CD14-positive monocyte (primary cell): ENCODE data around the gene WDR72. TPM values are rescaled to one million over a fixed set of nuclear protein-coding genes. Genes with fewer than 3 reads are reported as not detected.

Experiments used
- DNase-seq, 3 donors: peaks; one replicate each; pipeline ENCODE4 v3.0.0-alpha.2; 2011 to 2022
- H2AFZ ChIP-seq: 2 replicates; pipeline ENCODE4 v1.6.0; 2012; ENCODE audit warnings: mild to moderate bottlenecking, low read depth, low read length, inconsistent platforms; ENCODE audit not compliant: insufficient read depth, poor library complexity, severe bottlenecking
- H3K27ac ChIP-seq, 2 donors: 1 replicate in 1 of 2; 2 replicates in 1 of 2; pipeline ENCODE4 v1.5.1; 2012 to 2013; ENCODE audit warnings: low read length in 2 of 2, control low read depth in 1 of 2, inconsistent platforms in 1 of 2, low read depth in 1 of 2, mild to moderate bottlenecking in 1 of 2
- H3K27me3 ChIP-seq, 2 donors: one replicate each; pipeline versions ENCODE4 v1.6.0 to v1.6.1; 2011 to 2013; ENCODE audit warnings: low read length in 2 of 2; ENCODE audit not compliant: control insufficient read depth in 2 of 2, insufficient read depth in 2 of 2
- H3K36me3 ChIP-seq, 2 donors: replicated peaks in 1 of 2; 1 replicate in 1 of 2; 2 replicates in 1 of 2; pipeline versions ENCODE4 v1.5.1 to v1.6.1; 2012 to 2013; ENCODE audit warnings: low read length in 2 of 2, control low read depth in 1 of 2, inconsistent platforms in 1 of 2, mild to moderate bottlenecking in 1 of 2; ENCODE audit not compliant: insufficient read depth in 2 of 2, control insufficient read depth in 1 of 2
- H3K4me1 ChIP-seq, 2 donors: 1 replicate in 1 of 2; 2 replicates in 1 of 2; pipeline versions ENCODE4 v1.5.1 to v1.6.1; 2012 to 2013; ENCODE audit warnings: low read length in 2 of 2, control low read depth in 1 of 2, inconsistent platforms in 1 of 2, mild to moderate bottlenecking in 1 of 2, moderate library complexity in 1 of 2; ENCODE audit not compliant: insufficient read depth in 2 of 2, control insufficient read depth in 1 of 2
- H3K4me2 ChIP-seq: replicated peaks from 2 replicates; pipeline ENCODE3; 2012; ENCODE audit warnings: low read length, moderate library complexity, mild to moderate bottlenecking; ENCODE audit not compliant: poor library complexity, severe bottlenecking; ENCODE audit errors: extremely low read depth
- H3K4me3 ChIP-seq, 3 experiments: fragments of 200-600 bp in 1 of 3; sonication (generic) in 1 of 3; replicated peaks in 1 of 3; 1 replicate in 2 of 3; 2 replicates in 1 of 3; pipeline ENCODE4 v1.5.1; 2011 to 2013; ENCODE audit warnings: low read length in 3 of 3, mild to moderate bottlenecking in 3 of 3, control low read depth in 2 of 3, low read depth in 2 of 3, inconsistent platforms in 1 of 3, moderate library complexity in 1 of 3
- H3K79me2 ChIP-seq: 2 replicates; pipeline ENCODE4 v1.6.0; 2012; ENCODE audit warnings: mild to moderate bottlenecking, control low read depth, inconsistent platforms, low read length, moderate library complexity; ENCODE audit not compliant: insufficient read depth
- H3K9ac ChIP-seq: 2 replicates; pipeline ENCODE4 v1.6.0; 2017; ENCODE audit warnings: low read length, mild to moderate bottlenecking; ENCODE audit not compliant: insufficient read depth, poor library complexity, severe bottlenecking
- H3K9me3 ChIP-seq, 2 donors: replicated peaks in 1 of 2; 1 replicate in 1 of 2; 2 replicates in 1 of 2; pipeline versions ENCODE4 v1.5.1 to v1.6.1; 2012 to 2013; ENCODE audit warnings: low read length in 2 of 2, control low read depth in 1 of 2; ENCODE audit not compliant: control insufficient read depth in 1 of 2, insufficient read depth in 1 of 2
- H4K20me1 ChIP-seq: 2 replicates; pipeline ENCODE4 v1.6.0; 2012; ENCODE audit warnings: mild to moderate bottlenecking, low read length, control low read depth, moderate library complexity; ENCODE audit not compliant: insufficient read depth
- H3K27ac Mint-ChIP-seq, 7 donors: one replicate each; pipeline ENCODE4 v1.8.0; 2020; ENCODE audit warnings: mild to moderate bottlenecking in 7 of 7, mixed read lengths in 7 of 7, moderate library complexity in 6 of 7, inconsistent platforms in 2 of 7
- H3K27me3 Mint-ChIP-seq, 3 donors: one replicate each; pipeline ENCODE4 v1.8.0; 2021 to 2022; ENCODE audit warnings: low read depth in 3 of 3, mild to moderate bottlenecking in 3 of 3, mixed read lengths in 3 of 3, moderate library complexity in 3 of 3, inconsistent platforms in 1 of 3
- H3K36me3 Mint-ChIP-seq, 2 donors: one replicate each; pipeline ENCODE4 v1.8.0; 2020; ENCODE audit warnings: mixed read lengths in 2 of 2, inconsistent platforms in 1 of 2, mild to moderate bottlenecking in 1 of 2
- H3K4me1 Mint-ChIP-seq: one replicate; pipeline ENCODE4 v1.8.0; 2020; ENCODE audit warnings: mild to moderate bottlenecking, mixed read lengths
- H3K4me3 Mint-ChIP-seq, 2 donors: one replicate each; pipeline ENCODE4 v1.8.0; 2020; ENCODE audit warnings: mild to moderate bottlenecking in 2 of 2, mixed read lengths in 2 of 2, moderate library complexity in 1 of 2
- H3K9me3 Mint-ChIP-seq, 7 donors: one replicate each; pipeline ENCODE4 v1.8.0; 2020 to 2022; ENCODE audit warnings: mixed read lengths in 7 of 7, mild to moderate bottlenecking in 6 of 7, moderate library complexity in 6 of 7, inconsistent platforms in 2 of 7
- WGBS: methylation state at CpG from one replicate; pipeline ENCODE4 v1.1.5; 2013; ENCODE audit warnings: missing lambda C conversion rate; ENCODE audit not compliant: insufficient coverage; 5-methylcytosine and 5-hydroxymethylcytosine counted together
- intact Hi-C, 2 donors: fragments of 100-400 bp; cut with micrococcal nuclease; formaldehyde crosslinking; loops; one replicate each; pipeline versions ENCODE4 v1.15.0 to v1.15.1; 2023
- polyA minus RNA-seq: library from RNA; depleted of rRNA, polyadenylated mRNA; stranded (reverse); fragments of >200 nt; gene quantifications from 2 replicates; pipeline ENCODE4 v1.2.3, GENCODE V29; 2012
- polyA plus RNA-seq, 3 donors: library from polyadenylated mRNA; depleted of rRNA in 1 of 3; unstranded in 2 of 3; stranded (reverse) in 1 of 3; fragments of 300-500 nt in 2 of 3; fragments of >200 nt in 1 of 3; fragmentation: Illumina TruSeq in 2 of 3; gene quantifications; 1 replicate in 2 of 3; 2 replicates in 1 of 3; pipeline ENCODE4 v1.2.3, GENCODE V29; 2012 to 2021
- total RNA-seq, 12 experiments: library from RNA in 1 of 12; stranded (reverse) in 1 of 12; fragments of 120-200 nt in 1 of 12; gene quantifications; one replicate each; pipeline ENCODE4 v1.2.4 and lab custom pipeline; 2013 to 2026; ENCODE audit warnings: mixed read lengths in 6 of 12, inconsistent platforms in 1 of 12
- TF ChIP-seq, protein P1 (sequence below): fragments of 200-600 bp; IDR thresholded peaks from one replicate; pipeline ENCODE4 v1.8.0; 2022; ENCODE audit warnings: antibody characterized with exemption, mild to moderate bottlenecking

The WDR72 gene
- total RNA-seq (2013), result not detected
- polyA plus RNA-seq (not detected), polyA minus RNA-seq (not detected in 2 replicates), total RNA-seq (lab: John Stamatoyannopoulos, UW) (0 to 3.1 (median 0.07) reads per million in 11 experiments)

DNA sequence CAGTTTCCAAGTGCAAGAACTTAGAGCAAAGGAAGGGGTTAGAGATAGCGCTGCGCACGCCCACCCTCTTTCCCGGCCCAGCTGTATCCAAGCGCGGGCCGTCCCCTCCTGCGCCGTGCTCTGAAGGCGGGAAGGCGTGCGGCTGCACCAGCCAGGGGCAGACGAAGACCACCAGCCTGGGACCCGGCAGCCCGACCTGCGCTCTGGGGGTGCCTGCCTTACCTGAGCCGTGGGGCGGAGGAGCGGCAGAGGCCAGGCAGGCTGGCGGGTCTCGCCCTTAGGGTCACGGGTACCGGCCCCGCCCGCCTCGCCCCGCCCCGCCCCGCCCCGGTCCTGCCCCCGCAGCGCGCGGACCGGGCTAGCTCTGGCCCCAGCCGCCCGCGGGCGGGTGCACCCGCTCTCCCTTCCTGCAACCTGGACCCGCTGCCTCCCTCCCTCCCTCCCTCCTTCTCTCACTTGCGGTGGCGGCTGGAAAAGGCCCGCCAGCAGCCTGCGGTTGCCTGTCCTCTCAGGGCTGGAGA is at the start of gene WDR72:
Gene WDR72, minus strand, starts transcription at position 253 of the 521 bp plus-strand sequence. CDS start 26,514 bp downstream, outside the sequence.
- Mint-ChIP-seq H3K9me3 (peaks cover 0 to 12% (median 6%) of the 10 kb centered on the region in 7 donors), H3K4me1 (peaks cover 2% of the 10 kb centered on the region), H3K27ac (no peak within 1 kb of the TSS), H3K27me3 (peaks cover 33 to 40% (median 35%) of the 10 kb centered on the region in 3 donors), H3K4me3 (peak within 1 kb of the TSS; percentile 21 to 78), H3K36me3 (no peaks in the 10 kb centered on the region)
- intact Hi-C loops, result no loop called here
- TF ChIP-seq, protein P1, sequence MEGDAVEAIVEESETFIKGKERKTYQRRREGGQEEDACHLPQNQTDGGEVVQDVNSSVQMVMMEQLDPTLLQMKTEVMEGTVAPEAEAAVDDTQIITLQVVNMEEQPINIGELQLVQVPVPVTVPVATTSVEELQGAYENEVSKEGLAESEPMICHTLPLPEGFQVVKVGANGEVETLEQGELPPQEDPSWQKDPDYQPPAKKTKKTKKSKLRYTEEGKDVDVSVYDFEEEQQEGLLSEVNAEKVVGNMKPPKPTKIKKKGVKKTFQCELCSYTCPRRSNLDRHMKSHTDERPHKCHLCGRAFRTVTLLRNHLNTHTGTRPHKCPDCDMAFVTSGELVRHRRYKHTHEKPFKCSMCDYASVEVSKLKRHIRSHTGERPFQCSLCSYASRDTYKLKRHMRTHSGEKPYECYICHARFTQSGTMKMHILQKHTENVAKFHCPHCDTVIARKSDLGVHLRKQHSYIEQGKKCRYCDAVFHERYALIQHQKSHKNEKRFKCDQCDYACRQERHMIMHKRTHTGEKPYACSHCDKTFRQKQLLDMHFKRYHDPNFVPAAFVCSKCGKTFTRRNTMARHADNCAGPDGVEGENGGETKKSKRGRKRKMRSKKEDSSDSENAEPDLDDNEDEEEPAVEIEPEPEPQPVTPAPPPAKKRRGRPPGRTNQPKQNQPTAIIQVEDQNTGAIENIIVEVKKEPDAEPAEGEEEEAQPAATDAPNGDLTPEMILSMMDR, result no peak
- Histone ChIP-seq H3K27me3 (peaks cover 24 to 34% of the 10 kb centered on the region in 2 donors), H3K4me2 (no peak within 1 kb of the TSS), H3K27ac (no peak within 1 kb of the TSS), H3K79me2 (no peaks in the 10 kb centered on the region), H3K9me3 (no peaks in the 10 kb centered on the region), H3K4me3 (no peak within 1 kb of the TSS), H2AFZ (no peak within 1 kb of the TSS), H4K20me1 (no peaks in the 10 kb centered on the region), H3K9ac (no peak within 1 kb of the TSS), H3K4me1 (peaks cover 0 to 3% of the 10 kb centered on the region in 2 donors), H3K36me3 (no peaks in the 10 kb centered on the region)
- under 1% methylated on average over 28 of the region's 45 CpGs for WGBS
- no peak for DNase-seq

DNA sequence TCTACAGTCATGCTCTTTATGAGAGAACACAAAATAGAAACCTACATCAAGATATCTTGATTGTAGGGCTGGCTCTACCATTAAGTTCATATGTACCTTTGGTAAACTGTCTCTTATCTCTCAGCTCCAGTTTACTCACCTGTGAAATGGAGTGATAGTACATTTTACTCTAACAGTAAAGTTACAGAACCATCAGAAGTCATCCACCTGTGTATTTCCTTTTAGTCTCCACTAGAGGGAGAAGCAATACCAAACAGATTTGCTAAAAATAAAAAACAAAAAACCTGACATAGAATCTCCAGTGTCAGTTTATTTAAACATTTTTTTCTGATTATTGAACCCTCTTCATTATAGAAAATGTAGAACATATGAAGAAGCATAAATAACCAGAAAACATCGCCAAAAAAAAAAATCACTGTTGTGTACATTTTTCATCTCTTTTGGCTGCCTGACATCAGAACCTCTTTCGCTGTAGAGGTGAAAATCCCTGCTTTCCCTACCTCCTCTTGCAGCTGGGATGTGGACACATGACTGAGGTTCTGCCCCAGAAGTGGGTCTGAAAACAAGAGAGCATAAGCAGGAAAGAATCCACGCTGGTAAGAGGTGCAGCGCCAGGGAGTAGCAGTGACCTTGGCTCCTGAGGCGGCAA is 48.7 kb upstream of the WDR72 start:
- Histone ChIP-seq H3K4me1 (no peaks in the 10 kb centered on the region), H3K27ac (no peak overlapping the region), H3K9ac (no peak overlapping the region), H3K9me3 (no peaks in the 10 kb centered on the region), H4K20me1 (no peaks in the 10 kb centered on the region), H3K27me3 (no peaks in the 10 kb centered on the region), H2AFZ (no peak overlapping the region), H3K4me2 (no peak overlapping the region), H3K36me3 (no peaks in the 10 kb centered on the region), H3K4me3 (no peak overlapping the region), H3K79me2 (no peaks in the 10 kb centered on the region)
- 51% methylated on average over 3 of the region's 5 CpGs for WGBS
- TF ChIP-seq, protein P1, result peak; percentile 60
- H3K4me1 Mint-ChIP-seq, result peaks cover 6% of the 10 kb centered on the region
- no peak for DNase-seq
- peaks cover 0 to 5% (median 0%) of the 10 kb centered on the region in 7 donors for H3K9me3 Mint-ChIP-seq
- no peak overlapping the region for H3K27ac Mint-ChIP-seq
- intact Hi-C loops, result no loop called here
- H3K36me3 Mint-ChIP-seq, result no peaks in the 10 kb centered on the region
- peaks cover 0 to 6% (median 2%) of the 10 kb centered on the region in 3 donors for H3K27me3 Mint-ChIP-seq
- H3K4me3 Mint-ChIP-seq, result no peak overlapping the region
